Stimulated activated CD4-positive, alpha-beta T cell treated with anti-CD3 and anti-CD28 coated beads, Interleukin-12 subunit alpha, Interleukin-12 subunit beta, amount 100 ng/mL, for 48 hours (primary cell): Measurements from ENCODE around the gene PACS2.
"Not testable (repeated sequence)": the region's sequence is repeated elsewhere in the genome, so short reads cannot be mapped to it uniquely, and the experiment has no call there.

Experiments
- DNase-seq, 3 donors: peaks; one replicate each; pipeline ENCODE4 v3.0.0-alpha.2; 2020; ENCODE audit warnings: low read depth in 2 of 3, low spot score in 1 of 3

Gene PACS2

DNA sequence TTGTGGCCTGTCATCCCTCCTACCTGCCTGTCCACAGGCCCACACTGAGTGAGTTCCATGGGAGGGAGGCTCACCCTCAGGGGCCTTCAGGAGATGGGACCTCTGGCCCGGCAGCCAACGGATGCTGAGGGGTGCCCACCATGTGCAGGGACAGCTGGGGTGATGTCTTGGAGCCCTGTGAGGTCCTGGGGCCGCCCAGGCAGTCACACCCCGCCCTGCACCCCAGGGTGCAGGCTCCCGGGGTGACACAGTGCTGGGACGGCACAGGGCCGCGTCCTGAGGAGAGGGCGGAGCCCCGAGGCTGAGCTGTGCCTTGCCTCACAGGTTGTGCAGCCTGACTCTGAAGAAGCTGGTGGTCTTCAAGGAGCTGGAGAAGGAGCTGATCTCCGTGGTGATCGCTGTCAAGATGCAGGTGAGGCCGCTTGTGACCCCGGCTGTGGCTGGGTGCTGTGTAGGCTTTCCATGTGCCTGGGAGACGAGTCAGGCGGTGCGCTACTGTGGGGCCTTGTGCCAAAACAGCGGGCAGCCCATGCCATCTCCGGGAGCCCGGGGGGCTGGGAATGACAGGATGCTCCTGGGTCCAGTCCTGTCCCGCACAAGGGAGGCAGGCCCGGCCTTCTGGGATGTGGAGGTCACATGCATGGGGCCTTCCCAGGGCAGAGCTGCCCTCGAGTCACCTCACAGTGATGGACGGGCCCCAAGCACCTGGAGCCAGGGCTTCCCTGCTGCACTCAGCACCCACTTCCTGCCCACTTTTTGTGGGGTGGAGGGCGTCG, 33.8 kb downstream of the PACS2 start:
- DNase-seq: no peak

DNA sequence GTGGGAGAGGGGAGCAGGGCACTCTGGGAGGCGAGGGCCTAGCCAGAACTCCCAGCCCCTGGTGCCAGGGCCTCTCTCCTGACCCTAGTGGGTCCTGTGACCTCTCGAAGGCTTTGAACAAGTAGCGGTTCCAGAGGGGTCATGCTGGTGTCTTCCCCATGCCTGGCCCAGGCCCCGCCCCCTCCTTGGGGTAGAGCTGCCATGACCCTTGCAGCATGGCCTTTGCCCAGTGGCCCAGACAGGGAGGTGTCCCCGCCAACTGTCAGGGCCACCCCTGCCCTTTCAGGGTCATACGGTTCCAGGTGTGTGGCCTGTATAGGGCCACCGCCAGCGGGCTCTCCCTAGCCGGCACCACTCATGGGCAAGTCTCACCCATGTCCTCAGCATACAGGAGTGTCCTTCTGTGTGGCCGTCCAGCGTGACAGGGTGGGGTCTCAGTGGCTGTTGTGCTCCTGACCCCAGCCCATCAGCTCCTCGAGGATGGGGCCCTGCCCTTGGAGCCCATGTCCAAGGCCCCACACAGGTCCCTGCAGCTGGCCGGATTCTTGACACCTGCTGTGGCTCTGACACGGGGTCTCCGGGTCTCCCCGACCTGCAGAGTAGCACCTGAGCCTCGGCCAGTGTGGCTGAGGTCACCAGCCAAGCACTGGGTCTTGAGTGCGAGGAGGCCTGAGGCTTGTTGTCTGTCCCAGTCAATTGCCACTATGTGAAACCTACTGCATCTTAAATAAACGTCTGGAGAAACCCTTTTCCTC, 34.6 kb downstream of the PACS2 start:
- no peak for DNase-seq

GRCh38 chr14:105349992-105350391, 35.4 kb downstream of the PACS2 start:
- DNase-seq: no peak

DNA sequence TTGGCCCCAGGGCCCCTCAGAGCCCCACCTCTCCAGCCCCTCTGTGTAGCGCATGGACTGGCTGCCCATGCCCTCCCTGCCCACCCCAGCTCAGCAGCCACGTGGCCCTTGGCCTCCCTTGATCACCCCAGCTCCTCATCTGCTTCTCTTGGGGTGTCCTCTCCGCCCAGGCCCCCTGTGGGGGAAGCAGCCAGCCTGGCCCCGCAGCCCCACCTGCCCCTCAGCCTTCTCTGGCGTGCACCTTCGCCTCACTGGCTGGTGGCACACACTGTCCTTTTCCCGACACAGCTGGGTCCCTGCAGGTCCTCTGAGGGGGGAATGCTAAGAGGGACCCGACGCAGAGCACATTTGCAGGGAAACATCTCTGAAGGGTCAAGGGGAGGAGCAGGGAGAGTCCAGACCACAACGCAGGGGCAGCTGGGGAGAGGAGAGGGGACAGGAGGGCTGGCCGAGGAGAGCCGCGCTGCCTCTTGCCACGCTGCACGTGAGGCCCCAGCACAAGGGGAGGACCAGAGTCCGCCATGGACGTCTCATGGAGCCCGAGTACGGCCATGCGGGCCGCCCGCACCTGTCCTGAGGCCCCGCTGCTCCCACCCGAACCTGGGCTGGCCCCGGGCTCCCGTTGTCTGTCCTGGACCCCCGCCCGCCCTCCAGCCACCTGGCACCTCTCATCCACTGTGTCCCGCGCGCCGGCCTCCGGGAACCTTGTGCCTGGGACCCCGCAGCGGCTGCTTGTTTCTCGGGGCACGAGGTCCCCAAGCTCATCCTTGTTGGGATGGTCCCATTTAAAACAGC, 36.1 kb downstream of the PACS2 start:
- no peak for DNase-seq

DNA sequence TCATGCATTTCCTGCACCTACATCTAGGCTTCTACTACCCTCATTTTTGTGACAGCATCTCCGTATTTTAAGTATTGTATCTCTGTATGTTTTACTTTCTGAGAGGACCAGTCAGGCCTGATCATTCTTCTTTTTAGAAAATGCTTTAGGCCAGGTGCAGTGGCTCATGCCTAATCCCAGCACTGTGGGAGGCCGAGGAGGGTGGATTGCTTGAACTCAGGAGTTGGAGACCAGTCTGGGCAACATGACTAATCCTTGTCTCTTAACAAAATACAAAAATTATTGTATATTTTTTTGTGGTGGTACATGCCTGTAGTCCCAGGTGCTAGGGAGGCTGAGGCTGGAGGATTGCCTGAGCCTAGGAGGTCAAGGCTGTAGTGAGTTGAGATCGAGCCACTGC, 36.9 kb downstream of the PACS2 start:
- no peak for DNase-seq

DNA sequence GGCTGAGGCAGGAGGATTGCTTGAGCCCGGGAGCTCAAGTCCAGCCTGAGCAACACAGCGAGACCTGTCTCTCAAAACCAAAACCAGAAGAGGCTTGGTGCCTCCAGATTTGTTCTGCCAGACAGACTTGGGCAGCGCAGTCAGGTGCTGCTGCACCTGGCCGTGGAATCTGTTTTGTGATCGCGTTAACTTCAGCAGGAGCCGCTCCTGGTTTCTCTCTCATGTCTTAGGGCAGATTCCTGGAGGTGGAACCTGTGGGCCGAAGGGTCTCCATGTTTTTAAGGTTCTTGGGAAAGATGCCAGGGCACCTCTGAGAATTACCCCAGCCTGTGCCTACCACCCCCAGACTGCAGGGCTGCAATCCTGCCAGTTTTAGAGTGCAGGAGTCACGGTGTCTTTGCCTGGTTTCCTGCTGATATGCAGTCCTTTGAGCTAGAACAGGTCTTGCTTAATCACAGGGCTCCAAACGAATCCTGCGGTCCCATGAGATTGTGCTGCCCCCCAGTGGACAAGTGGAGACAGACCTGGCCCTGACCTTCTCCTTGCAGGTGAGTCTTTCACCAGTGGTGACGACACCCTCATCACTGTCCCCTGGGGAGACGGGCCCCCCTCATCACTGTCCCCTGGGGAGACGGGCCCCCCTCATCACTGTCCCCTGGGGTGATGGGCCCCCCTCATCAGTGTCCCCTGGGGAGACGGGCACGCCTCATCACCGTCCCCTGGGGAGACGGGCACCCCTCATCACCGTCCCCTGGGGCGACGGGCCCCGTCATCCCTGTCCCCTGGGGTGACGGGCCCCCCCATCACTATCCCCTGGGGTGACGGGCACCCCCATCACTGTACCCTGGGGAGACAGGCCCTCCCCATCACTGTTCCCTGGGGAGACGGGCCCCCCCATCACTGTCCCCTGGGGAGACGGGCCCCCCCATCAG, 37.6 kb downstream of the PACS2 start:
- DNase-seq: peak; percentile 73 to 95 (median 80)

DNA sequence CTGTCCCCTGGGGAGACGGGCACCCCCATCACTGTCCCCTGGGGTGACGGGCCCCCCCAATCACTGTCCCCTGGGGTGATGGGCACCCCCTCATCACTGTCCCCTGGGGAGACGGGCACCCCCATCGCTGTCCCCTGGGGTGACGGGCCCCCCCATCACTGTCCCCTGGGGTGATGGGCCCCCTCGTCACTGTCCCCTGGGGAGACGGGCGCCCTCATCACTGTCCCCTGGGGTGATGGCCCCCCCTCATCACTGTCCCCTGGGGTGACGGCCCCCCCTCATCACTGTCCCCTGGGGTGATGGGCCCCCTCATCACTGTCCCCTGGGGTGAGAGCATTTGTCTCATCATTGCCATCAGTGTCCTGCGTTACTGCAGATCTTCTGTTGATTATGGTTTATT, 38.6 kb downstream of the PACS2 start:
- no peak for DNase-seq

DNA sequence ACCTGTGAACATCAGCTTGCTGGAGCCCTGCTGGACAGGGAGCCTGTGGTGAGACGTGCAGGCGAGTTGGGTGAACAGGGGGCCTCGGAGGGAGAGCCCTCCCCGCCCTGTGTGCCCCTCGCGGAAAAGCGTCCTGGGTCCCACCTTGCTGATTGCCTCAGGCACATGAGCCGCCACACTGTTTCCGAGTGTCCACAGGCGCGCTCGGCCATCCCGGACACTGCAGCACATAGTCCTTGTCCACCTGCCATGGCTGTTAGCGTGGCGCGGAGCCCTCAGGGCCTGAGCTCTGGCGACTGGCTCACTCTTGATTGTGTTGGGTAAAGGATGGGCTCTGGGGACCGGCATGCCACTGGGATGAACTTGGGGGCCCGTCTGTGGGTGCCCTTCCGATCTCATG, 40.0 kb downstream of the PACS2 start:
- DNase-seq: no peak

GRCh38 chr14:105355049-105355575, 40.6 kb downstream of the PACS2 start:
- DNase-seq: no peak

GRCh38 chr14:105355850-105356604, 41.5 kb downstream of the PACS2 start:
- no peak for DNase-seq

DNA sequence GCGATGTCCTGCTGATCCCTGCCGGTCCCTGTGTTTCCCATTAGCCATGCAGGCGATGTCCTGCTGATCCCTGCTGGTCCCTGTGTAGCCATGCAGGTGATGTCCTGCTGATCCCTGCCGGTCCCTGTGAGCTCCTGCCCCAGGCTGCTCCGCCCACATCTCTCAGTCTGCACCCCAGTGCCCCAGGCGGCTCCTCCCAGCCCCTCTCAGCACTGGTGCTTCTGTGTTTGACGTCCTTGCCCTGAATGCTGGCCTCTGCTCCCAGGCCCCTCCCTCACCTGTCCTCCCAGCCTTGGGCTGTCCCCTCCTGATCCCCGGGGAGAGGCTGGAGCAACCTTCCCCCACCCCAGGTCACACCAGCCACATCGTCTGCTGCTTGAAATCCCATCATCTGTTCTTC, 42.4 kb downstream of the PACS2 start:
- no peak for DNase-seq

- no peak for DNase-seq
These were observed 43.1 kb downstream of the PACS2 start for GRCh38 chr14:105357626-105358025.

GRCh38 chr14:105358140-105358846, 43.7 kb downstream of the PACS2 start:
- no peak for DNase-seq

GRCh38 chr14:105358943-105359342, 44.4 kb downstream of the PACS2 start:
- no peak for DNase-seq

DNA sequence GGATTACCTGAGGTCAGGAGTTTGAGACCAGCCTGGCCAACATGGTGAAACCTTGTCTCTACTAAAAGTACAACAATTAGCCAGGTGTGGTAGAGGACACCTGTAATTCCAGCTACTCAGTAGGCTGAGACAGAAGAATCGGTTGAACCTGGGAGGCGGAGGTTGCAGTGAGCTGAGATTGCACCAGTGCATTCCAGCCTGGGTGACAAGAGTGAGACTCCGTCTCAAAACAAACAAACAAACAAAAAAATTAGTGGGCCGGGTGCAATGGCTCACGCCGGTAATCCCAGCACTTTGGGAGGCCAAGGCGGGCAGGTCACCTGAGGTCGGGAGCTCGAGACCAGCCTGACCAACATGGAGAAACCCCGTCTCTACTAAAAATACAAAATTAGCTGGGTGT, 46.9 kb downstream of the PACS2 start:
- DNase-seq: not testable (repeated sequence)

DNA sequence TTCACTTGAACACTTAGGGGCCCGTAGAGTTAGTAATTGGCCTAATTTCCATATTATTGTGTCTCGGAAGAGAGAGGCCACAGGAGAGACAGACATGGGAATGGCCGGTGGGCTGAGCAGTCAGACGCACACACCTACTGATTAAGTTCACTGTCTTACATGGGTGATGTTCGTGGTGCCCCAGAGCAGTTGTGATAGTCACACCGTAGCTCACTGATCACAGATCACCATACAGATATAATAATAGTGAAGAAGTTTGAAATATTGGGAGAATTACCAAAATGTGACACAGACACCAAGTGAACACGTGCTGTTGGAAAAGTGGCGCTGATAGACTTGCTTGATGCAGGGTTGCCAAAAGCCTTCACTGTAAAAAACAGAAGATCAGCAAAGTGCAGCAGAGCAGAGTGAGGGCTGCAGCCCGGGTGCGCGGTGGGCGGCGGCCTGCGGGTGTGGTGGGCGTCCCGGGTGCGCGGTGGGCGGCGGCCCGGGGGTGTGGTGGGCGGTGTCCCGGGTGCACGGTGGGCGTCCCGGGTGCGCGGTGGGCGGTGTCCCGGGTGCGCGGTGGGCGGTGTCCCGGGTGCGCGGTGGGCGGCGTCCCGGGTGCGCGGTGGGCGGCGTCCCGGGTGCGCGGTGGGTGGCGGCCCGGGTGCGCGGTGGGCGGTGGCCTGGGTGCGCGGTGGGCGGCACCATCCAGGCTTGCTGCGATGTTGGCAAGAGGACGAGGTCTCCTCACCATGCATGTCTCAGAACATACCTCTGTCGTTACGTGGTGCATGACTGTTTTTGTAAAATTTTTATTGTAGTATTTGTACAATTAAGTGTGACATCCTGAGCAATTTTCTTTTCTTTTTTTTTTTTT, 49.5 kb downstream of the PACS2 start:
- peak in 1 of 3 donors; percentile 14 for DNase-seq

DNA sequence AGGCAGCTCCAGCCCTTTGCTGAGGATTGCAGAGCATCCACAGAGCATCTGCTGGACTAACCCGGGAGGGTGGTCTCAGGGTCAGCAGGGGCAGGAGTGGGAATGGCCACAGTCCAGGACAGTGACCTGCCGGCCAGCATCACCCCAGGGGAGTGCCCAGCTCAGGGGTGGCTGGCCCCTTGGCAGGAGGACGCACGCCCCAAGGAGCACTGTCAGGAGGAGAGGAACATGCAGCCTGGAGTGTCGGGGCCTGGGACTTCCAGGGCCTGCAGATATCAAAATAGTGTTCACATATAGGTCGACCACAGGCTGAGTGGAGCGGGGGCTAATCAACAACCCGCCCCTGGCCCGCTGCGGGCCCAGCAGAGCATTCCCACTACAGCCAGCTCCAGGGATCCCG, 50.6 kb downstream of the PACS2 start:
- DNase-seq: no peak

GRCh38 chr14:105365681-105366080, 51.1 kb downstream of the PACS2 start:
- DNase-seq: no peak
